SK-N-SH treated with all-trans-retinoic acid at 6 μM for 48 hours (cell line): Measurements from ENCODE around the gene SCIN.

Experiments used
- CREB5 ChIP-seq: fragments of 250-450 bp; sonication (Bioruptor Pico); IDR thresholded peaks from 2 replicates; pipeline ENCODE4 v1.5.1; 2020; ENCODE audit warnings: low read depth, mild to moderate bottlenecking, moderate library complexity
- CSDC2 ChIP-seq: fragments of 250-450 bp; sonication (Bioruptor Pico); IDR thresholded peaks from 2 replicates; pipeline ENCODE4 v1.5.0; 2020; ENCODE audit warnings: mild to moderate bottlenecking, moderate library complexity
- PATZ1 ChIP-seq: fragments of 250-450 bp; sonication (Bioruptor Pico); IDR thresholded peaks from 2 replicates; pipeline ENCODE4 v1.8.0; 2020; ENCODE audit warnings: mild to moderate bottlenecking, moderate library complexity, borderline replicate concordance

GRCh38 chr7:12571691-12572090 lies 1.2 kb downstream of the SCIN start:
- TF ChIP-seq CSDC2 (CRISPR knock-in tag) = no peak
- TF ChIP-seq CREB5 (CRISPR knock-in tag) = no peak
- TF ChIP-seq PATZ1 (CRISPR knock-in tag) = no peak
